Mesothelial cell of epicardium (in vitro differentiated cells): ENCODE measurements around the gene OGFOD1. TPM values are rescaled to one million over a fixed set of nuclear protein-coding genes. Genes with fewer than 3 reads are reported as not detected.
A peak's percentile ranks its signal among the peaks of the same experiment; 100 is the strongest.

ENCODE experiments used
- DNase-seq, 2 experiments: peaks; one replicate each; pipeline ENCODE4 v3.0.0; 2021; ENCODE audit warnings: low spot score in 2 of 2; ENCODE audit not compliant: unreplicated experiment in 2 of 2
- H3K27ac Mint-ChIP-seq: 2 replicates; pipeline ENCODE4 v1.8.0; 2021; ENCODE audit warnings: mixed read lengths
- H3K27me3 Mint-ChIP-seq: 2 replicates; pipeline ENCODE4 v1.8.0; 2021; ENCODE audit warnings: low read depth, mixed read lengths
- H3K36me3 Mint-ChIP-seq: 2 replicates; pipeline ENCODE4 v1.8.0; 2021; ENCODE audit warnings: mixed read lengths
- H3K4me1 Mint-ChIP-seq: 2 replicates; pipeline ENCODE4 v1.8.0; 2021; ENCODE audit warnings: mixed read lengths
- H3K4me3 Mint-ChIP-seq: 2 replicates; pipeline ENCODE4 v1.8.0; 2021; ENCODE audit warnings: mild to moderate bottlenecking, moderate library complexity, mixed read lengths
- H3K9me3 Mint-ChIP-seq: 2 replicates; pipeline ENCODE4 v1.8.0; 2021; ENCODE audit warnings: mixed read lengths
- total RNA-seq: library from RNA; stranded (reverse); gene quantifications from 3 replicates; pipeline ENCODE4 v1.2.1, GENCODE V29; 2021
- TF ChIP-seq, protein P1 (sequence below): fragments of 200-600 bp; sonication (generic); IDR thresholded peaks from one replicate; pipeline ENCODE4 v1.5.0; 2021; ENCODE audit warnings: antibody characterized with exemption; ENCODE audit not compliant: unreplicated experiment

The OGFOD1 gene
- total RNA-seq, 1 donor from 2014 or later = 37.2 TPM

DNA sequence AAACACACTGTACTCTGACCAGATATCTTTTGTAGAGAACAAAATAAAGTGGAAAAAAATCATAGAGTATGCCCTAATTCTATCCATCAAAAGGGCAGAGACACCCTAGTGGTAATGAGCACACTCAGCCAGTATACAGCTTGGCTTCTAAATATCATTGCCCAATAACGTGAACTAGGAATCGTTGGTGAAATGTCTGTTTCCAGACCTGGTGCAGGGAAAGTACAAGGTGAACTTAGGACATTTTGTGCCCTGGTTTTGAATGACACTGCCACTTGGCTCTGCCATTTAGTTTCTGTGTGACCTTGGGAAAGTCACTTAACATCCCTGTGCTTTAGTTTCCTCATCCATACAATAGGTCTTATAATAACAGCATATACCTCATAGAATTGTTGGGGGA is 39.7 kb upstream of the OGFOD1 start:
- H3K27ac Mint-ChIP-seq = no peak overlapping the region
- TF ChIP-seq, protein P1, sequence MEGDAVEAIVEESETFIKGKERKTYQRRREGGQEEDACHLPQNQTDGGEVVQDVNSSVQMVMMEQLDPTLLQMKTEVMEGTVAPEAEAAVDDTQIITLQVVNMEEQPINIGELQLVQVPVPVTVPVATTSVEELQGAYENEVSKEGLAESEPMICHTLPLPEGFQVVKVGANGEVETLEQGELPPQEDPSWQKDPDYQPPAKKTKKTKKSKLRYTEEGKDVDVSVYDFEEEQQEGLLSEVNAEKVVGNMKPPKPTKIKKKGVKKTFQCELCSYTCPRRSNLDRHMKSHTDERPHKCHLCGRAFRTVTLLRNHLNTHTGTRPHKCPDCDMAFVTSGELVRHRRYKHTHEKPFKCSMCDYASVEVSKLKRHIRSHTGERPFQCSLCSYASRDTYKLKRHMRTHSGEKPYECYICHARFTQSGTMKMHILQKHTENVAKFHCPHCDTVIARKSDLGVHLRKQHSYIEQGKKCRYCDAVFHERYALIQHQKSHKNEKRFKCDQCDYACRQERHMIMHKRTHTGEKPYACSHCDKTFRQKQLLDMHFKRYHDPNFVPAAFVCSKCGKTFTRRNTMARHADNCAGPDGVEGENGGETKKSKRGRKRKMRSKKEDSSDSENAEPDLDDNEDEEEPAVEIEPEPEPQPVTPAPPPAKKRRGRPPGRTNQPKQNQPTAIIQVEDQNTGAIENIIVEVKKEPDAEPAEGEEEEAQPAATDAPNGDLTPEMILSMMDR = no peak

DNA sequence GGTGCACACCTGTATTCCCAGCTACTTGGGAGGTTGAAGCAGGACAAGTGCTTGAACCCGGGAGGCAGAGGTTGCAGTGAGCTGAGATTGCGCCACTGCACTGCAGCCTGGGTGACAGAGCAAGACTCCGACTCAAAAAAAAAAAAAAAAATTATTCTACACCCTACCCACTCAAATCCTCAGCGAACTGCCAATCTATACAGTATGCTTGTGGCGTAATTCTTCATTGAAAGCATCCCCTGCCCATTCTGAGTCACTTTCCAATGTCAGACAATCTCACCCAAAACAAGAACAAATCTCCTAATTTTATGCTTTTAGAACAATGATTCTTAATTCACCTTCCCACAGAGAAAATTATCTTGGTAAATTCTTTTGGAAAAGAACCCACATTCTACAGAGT is 38.0 kb upstream of the OGFOD1 start:
- TF ChIP-seq, protein P1 = no peak
- H3K27me3 Mint-ChIP-seq = no peaks in the 10 kb centered on the region
- no peaks in the 10 kb centered on the region for H3K9me3 Mint-ChIP-seq
- no peak for DNase-seq
- H3K4me3 Mint-ChIP-seq = no peak overlapping the region
- H3K4me1 Mint-ChIP-seq = no peaks in the 10 kb centered on the region
- no peak overlapping the region for H3K27ac Mint-ChIP-seq
- H3K36me3 Mint-ChIP-seq = peaks cover 24% of the 10 kb centered on the region

More for the DNA sequence above, 39.7 kb upstream of the OGFOD1 start:
- Mint-ChIP-seq H3K27me3 (no peaks in the 10 kb centered on the region), H3K4me3 (no peak overlapping the region), H3K4me1 (no peaks in the 10 kb centered on the region), H3K9me3 (no peaks in the 10 kb centered on the region), H3K36me3 (peaks cover 26% of the 10 kb centered on the region)
- no peak for DNase-seq

DNA sequence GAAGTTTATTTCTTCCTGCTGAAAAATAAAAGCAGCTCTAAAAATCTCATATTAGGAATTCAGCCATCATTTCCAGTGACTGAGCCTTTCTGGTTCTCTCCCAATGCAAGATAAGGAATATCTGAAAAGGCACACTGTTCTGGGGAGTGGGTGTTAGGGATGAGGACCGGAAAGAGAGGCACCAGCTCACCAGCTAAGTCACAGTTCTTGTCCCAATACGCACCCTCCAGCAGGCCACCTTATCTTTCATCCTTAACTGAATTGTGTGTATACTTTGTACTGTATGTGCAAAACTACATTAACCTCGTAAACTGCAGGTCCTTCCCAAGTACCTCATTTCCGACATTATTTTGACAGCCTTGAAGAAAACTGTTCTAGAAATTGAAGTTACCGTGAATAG is 37.0 kb upstream of the OGFOD1 start:
- DNase-seq = no peak

DNA sequence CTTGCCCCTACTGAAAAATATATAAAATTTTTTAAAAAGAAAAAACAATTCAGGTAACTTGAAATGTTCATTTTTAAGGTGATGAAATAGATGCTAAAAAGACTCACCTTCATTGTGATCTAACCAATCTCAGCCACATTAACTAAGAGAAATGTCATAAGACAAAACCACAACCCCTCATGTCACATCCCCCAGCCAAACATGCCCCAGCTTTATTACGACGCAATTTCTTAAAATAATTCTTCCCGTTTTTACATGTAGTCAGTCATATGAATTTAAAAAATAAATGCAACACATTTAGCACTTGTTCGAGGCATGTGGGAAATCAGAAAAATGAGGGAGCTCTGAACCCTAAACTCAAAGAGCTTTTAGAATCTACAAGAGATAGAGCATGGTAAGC is 35.5 kb upstream of the OGFOD1 start:
- no peak overlapping the region for H3K27ac Mint-ChIP-seq
- H3K9me3 Mint-ChIP-seq = no peaks in the 10 kb centered on the region
- H3K4me1 Mint-ChIP-seq = peaks cover 8% of the 10 kb centered on the region
- H3K36me3 Mint-ChIP-seq = peaks cover 17% of the 10 kb centered on the region
- TF ChIP-seq, protein P1 = no peak
- no peak for DNase-seq
- H3K4me3 Mint-ChIP-seq = no peak overlapping the region
- H3K27me3 Mint-ChIP-seq = no peaks in the 10 kb centered on the region

More for the DNA sequence above, 37.0 kb upstream of the OGFOD1 start:
- peaks cover 2% of the 10 kb centered on the region for H3K4me1 Mint-ChIP-seq
- no peaks in the 10 kb centered on the region for H3K27me3 Mint-ChIP-seq
- TF ChIP-seq, protein P1 = no peak
- peaks cover 19% of the 10 kb centered on the region for H3K36me3 Mint-ChIP-seq
- peak overlapping the region; percentile 1 for H3K27ac Mint-ChIP-seq
- H3K4me3 Mint-ChIP-seq = no peak overlapping the region
- H3K9me3 Mint-ChIP-seq = no peaks in the 10 kb centered on the region

DNA sequence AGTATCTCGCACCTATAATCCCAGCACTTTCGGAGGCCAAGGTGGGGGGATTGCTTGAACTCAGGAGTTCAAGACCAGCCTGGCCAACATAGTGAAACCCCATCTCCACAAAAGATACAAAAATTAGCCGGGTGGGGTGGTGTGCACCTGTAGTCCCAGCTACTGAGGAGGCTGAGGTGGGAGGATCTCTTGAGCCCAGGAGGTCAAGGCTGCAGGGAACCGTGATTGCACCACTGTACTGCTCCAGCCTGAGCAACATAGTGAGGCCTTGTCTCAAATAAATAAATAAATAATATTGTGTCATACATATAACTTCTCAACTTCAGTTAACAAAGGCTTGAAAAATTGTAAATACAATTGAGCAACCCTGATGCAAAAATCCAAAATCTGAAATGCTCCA is 34.2 kb upstream of the OGFOD1 start:
- Mint-ChIP-seq H3K9me3 (no peaks in the 10 kb centered on the region), H3K4me1 (peaks cover 11% of the 10 kb centered on the region), H3K36me3 (peaks cover 7% of the 10 kb centered on the region), H3K27me3 (no peaks in the 10 kb centered on the region), H3K27ac (no peak overlapping the region), H3K4me3 (no peak overlapping the region)
- TF ChIP-seq, protein P1 = no peak
- DNase-seq = no peak
